ENCODE measurements around the gene DLG2.
A peak's percentile ranks its signal among the peaks of the same experiment; 100 is the strongest.

DLG2 gene

GRCh38 chr11:83727251-83727650 is 1899.9 kb downstream of the DLG2 start:
- DNase-seq: no peak

DNA sequence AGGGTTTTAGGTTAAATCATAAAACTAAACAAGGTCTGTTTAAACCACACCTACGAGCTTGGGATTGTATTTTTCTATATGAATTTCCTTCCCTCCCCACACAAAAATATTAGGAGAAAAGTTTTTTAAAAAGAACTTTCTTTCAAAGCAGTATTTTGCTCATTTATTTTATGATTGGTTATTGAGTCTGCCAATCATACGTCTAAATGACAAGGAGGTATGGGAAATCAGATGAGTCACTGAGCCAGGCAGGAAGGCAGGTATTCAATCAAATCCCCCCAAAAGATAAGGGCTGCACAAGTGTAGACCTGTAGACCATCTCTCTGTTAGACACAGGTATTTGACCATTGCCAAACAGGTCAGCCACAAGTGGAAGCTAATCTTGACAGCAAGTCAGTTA is 1900.8 kb downstream of the DLG2 start:
- DNase-seq: no peak

- peak; percentile 51 for DNase-seq
Observed at GRCh38 chr11:83725728-83726127, 1901.4 kb downstream of the DLG2 start.

DNA sequence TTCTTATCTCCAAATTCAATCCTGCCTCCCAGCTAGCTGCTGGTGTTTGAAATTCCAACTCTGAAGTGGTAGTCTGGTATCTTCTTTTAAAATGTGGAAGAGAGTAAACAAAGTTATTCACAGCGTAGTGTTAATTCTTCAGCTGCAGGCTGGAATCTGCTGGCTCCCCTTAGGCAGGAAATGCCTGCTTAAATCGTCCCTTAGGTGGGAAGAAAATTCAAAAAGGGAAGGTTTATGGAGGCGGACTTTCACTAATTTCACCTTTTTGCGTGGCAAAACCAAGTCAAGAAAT is 1901.9 kb downstream of the DLG2 start:
- DNase-seq: peak; percentile 22

DNA sequence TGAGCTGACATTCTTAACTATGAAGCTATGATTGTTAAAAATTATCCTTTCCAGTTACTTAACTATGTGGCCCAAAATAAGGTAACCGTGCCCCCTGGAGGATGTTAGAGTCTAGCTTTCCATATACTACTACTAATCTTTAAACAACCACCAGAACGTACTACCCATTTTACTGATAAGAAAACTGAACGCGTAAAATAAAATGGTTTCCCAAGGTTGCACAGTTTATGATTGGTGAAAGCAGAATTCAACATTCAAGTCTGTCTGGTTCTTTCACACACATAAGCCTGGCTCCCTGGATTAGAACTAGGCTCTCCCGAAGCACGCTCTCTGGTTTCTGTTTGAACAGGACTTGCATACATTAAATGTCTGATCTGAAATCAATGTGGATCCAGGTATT is 1903.1 kb downstream of the DLG2 start:
- DNase-seq: peak; percentile 77

- DNase-seq: no peak
Observed at GRCh38 chr11:83722392-83723119, 1904.6 kb downstream of the DLG2 start.

- peak; percentile 30 for DNase-seq
Observed at GRCh38 chr11:83721263-83721662, 1905.9 kb downstream of the DLG2 start.

GRCh38 chr11:83720675-83721074 is 1906.5 kb downstream of the DLG2 start:
- DNase-seq: no peak

- no peak for DNase-seq
Observed at GRCh38 chr11:83717537-83717936, 1909.6 kb downstream of the DLG2 start.

DNA sequence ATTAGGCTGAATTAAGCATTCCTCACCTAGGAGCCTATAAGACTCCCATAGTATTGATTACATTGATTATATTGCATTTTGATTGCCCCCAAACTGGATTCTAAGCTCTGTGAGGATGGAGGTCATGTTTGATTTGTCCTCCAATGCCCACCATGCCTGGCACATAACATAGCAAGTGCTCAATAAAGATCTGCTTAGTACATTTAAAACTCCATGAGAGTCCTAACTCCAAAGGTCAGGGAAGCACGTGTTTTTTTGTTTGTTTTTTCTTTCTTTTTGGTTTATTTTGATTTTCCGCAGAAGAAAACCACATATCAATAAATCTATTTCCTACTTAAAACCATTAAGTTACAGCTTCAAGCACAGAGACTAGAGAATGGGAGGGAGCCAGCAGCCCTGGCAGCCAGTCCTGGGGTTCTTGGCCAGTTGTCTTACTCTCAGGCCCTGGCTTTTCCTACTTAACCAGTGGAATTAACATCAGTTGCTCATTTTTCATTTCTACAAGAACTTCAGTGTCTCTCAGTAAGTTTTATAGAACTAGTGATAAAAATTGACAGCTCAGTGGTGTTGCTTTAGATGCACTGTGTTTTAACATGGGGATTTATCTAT is 1911.1 kb downstream of the DLG2 start:
- DNase-seq: no peak

DNA sequence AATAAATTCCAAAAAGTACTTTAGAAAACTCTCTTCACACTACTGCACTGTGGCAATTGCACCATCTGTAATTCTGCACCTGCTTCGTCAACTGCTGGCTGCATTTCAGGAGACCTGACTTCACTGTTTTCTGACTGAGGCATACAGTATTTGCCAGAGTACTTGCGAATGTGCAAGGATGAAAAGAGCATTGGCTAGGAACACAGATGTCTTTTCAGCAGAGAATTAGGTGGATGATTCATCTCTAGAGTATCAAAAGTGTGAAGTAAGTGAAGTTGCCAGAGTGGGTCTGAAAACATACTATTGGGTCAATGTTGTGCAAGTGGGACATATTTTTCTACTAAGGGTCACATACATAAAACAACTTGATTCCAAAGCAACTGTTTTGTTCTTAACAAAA is 1913.4 kb downstream of the DLG2 start:
- DNase-seq: no peak

GRCh38 chr11:83711106-83711527 is 1916.0 kb downstream of the DLG2 start:
- no peak for DNase-seq

DNA sequence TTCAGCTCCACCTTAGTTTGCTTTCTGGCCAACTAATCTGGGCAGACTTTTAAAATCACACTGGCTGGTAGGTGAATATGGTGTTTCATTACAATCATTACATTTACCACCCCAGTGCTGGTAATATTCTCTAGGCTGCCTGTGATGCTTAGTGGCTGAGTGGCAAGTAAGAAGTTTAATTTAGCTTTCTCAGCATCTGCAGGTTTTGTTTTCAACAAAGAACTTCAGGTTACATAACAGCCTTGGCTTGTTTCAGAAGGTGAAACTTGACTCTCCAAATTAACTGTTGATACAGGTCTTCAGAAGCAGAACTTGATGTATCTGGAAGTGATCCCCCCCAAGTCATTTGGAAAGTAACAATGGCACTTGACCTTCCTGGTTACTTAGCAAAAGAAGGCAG is 1917.7 kb downstream of the DLG2 start:
- DNase-seq: no peak

DNA sequence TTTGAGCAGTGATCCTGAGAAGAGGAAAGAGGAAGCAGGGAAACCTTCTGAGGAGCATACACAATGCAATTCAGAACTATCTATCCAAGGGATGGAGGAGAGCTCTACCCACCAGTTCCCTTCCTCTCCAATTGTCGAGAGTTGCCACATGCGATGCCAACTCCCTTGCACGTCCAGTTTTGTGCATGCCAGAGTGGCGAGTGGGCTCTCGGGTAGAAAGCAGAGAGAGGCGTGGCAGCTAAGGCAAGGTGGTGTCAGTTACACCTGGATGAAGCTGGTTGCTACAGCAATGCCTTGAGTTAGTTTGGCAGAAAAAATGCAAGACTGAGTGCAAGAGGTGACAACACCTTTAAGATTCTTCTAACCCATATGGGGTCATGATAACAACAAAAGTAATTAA is 1920.6 kb downstream of the DLG2 start:
- DNase-seq: no peak

- peak; percentile 48 for DNase-seq
Observed at GRCh38 chr11:83702796-83703195, 1924.3 kb downstream of the DLG2 start.

DNA sequence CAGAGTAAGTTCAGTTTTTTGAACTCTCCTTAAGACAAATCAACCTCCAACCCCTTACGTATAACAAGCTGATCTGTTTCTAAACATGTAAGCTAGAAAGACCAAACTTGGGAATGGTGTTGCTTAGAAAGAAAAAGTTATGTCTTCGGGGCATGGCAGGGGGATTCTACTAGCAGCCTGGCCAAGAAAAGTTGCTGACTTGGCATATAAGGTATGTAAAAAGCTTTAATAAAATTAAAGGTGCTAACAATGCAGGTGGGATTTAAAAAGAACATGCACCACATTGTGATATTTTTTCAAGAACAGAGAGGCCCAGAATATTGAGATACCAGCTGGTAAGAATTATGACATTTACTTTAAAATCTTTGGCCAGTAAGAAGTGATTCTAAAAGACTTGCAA is 1929.6 kb downstream of the DLG2 start:
- no peak for DNase-seq

DNA sequence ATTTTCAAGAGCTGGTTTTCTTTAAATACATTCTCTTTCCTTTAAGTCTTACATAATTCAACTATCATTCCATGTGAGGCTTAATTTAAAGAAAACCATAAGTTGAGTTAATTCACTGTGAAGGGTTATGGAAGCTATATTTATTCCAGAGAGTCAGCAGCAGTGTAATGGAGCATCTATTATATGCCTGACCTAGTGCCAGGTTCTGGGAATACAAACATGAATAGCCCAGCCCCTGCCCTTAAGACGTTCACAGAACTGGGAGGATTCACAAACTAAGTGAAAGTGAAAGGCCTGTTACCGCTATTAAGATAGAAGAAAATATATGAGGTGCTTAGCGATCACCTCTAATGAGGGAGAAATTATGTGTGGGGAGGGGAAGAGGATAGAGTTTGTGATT is 1932.1 kb downstream of the DLG2 start:
- DNase-seq: peak; percentile 64

- DNase-seq: peak; percentile 87
Observed at GRCh38 chr11:83694191-83694910, 1932.8 kb downstream of the DLG2 start.

DNA sequence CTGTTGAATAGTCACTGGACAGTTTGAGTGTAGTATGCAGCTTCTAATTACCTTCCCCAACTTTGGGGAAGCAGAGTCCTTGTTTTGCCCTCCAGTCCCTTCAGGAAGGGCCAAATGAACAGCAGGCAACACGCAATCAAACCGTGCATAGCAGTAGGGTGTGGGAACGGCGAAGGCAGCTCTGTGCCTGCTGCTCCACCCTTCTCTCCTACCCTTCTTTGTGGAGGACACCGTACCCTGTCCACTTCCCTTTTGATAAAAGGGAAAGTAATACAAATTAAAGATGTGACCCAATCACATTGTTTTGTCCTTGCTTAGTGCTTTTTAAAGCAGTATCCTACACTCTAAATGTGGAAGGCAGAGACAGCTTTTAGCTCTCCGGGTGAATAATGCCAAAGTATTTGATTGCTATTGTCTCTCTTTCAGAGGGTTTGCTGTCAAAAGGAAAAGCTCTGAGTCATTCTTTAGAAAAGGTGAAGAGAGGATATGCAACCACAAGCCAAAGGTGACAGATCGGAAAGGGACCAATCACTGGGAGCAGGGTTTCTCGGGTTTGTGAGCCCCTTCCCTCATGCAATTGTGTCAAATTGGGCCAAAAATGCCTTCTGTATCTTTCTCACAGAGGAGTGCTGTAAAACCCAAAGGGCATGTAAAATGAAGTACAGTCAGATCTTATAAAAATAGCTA is 1933.7 kb downstream of the DLG2 start:
- no peak for DNase-seq

GRCh38 chr11:83692675-83693074 is 1934.5 kb downstream of the DLG2 start:
- DNase-seq: no peak

DNA sequence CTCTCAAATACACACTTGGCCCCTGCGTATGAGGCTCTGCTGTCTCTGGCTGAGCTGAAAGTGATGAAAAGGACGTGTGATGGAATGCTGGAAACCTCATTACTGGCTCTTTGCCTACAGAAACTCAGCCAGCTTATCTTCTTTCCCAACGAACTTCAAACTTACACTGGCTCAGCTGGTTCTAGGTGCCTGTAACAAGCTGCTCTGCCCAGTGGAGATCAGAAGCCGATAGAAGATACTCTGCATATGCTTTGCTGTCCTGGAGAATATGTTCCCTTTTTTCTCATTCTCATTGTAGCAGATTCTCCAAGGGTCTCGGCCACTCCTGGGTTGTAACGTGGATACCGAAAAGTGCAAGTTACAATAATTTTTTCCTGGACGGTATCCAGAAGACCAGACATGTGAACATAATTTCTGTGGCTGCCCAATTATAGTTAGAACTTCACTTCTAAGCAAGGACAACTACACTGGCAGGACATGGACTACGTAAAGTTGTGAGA is 1935.6 kb downstream of the DLG2 start:
- peak; percentile 58 for DNase-seq

GRCh38 chr11:83689144-83689780 is 1937.9 kb downstream of the DLG2 start:
- no peak for DNase-seq

DNA sequence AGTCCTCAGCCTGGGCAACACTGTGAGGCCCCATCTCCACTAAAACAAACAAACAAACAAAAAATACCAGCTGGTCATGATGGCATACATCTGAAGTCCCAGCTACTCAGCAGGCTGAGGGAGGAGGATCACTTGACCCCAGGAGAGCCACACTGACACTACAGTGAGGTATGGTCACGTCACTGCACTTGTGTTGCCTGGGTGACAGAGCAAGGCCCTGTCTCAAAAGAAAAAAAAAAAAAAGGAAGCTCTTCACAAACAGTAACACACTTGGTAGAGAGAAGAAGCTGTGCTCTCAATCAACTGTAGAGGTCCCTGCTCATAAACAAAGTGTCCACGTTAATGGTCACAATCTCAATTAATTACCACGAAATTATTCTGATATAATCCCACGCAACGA is 1939.4 kb downstream of the DLG2 start:
- no peak for DNase-seq
